ENCODE data around the gene TAF6. TPM values are rescaled to one million over a fixed set of nuclear protein-coding genes. Genes with fewer than 3 reads are reported as not detected.

TAF6 gene
- total and polyA plus RNA-seq, 2 experiments from 2014 or later = 56.3 to 141 TPM

DNA sequence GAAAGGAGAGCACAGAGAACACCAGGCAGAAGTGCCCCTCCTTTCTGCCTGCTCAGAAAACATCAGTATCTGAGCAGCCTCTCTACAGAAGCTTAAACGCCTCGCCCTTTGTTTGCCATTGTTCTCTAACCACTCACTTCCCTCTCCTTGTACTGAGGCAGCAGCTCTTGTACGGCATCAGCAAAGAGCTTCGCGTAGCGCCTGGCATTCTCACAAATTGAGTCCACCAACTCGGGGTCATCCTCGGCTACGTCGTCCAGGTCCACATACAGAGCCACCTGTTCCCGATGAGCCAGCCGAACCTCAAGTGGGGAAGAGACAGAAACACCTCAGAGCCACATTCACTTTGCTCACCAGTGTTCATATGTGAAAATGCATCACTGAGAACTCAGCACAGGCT lies 19.7 kb downstream of the TAF6 start:
- Histone ChIP-seq H3K4me1 (ENCODE audit: insufficient read depth) (peaks cover 13% of the 10 kb centered on the region), H3K27me3 (ENCODE audit: insufficient read depth) (no peaks in the 10 kb centered on the region), H4K20me1 (replicated peaks; ENCODE audit: insufficient read depth) (peaks cover 49% of the 10 kb centered on the region), H3K79me2 (replicated peaks; ENCODE audit: insufficient read depth) (peaks cover 60% of the 10 kb centered on the region), H3K4me3 (peak overlapping the region; percentile 100), H3K27ac (ENCODE audit: low read depth) (peak overlapping the region; percentile 100), H3F3A (replicated peaks; ENCODE audit: low read depth) (peaks cover 64% of the 10 kb centered on the region), H3K4me2 (peak overlapping the region; percentile 100), H3K9me2 (ENCODE audit: insufficient read depth) (no peaks in the 10 kb centered on the region), H2AFZ (no peak overlapping the region), H3K36me3 (ENCODE audit: insufficient read depth) (peaks cover 57% of the 10 kb centered on the region)
- no peak for ATAC-seq
- Mint-ChIP-seq H3K4me3 (peak overlapping the region; percentile 95), H3K27ac (peak overlapping the region; percentile 98), H3K36me3 (ENCODE audit: low read depth) (peaks cover 81% of the 10 kb centered on the region), H3K27me3 (ENCODE audit: insufficient read depth, low read depth, poor library complexity) (peaks cover 49% of the 10 kb centered on the region), H3K4me1 (peaks cover 41% of the 10 kb centered on the region), H3K9me3 (peaks cover 5% of the 10 kb centered on the region; the same call in 2 of the 3 replicates)
- TF ChIP-seq ZNF114 (CRISPR knock-in tag; IDR thresholded peaks at IDR 0.05) (no peak), STAT1 (IDR thresholded peaks at IDR 0.05; ENCODE audit: unreplicated experiment) (no peak), POLR2AphosphoS5 (IDR thresholded peaks at IDR 0.05; ENCODE audit: low read depth) (no peak), NANOG (IDR thresholded peaks at IDR 0.05; ENCODE audit: borderline replicate concordance) (no peak), EZH2 (IDR thresholded peaks at IDR 0.05; ENCODE audit: low read depth, unreplicated experiment) (no peak), ZNF331 (CRISPR knock-in tag; IDR thresholded peaks at IDR 0.05; ENCODE audit: low read depth) (no peak), CREB1 (CRISPR knock-in tag; IDR thresholded peaks at IDR 0.05; ENCODE audit: low read depth) (no peak), JUNB (IDR thresholded peaks at IDR 0.05; ENCODE audit: unreplicated experiment) (no peak), EZH2phosphoT487 (IDR thresholded peaks at IDR 0.05; ENCODE audit: unreplicated experiment) (no peak)
- TF ChIP-seq, protein P1, sequence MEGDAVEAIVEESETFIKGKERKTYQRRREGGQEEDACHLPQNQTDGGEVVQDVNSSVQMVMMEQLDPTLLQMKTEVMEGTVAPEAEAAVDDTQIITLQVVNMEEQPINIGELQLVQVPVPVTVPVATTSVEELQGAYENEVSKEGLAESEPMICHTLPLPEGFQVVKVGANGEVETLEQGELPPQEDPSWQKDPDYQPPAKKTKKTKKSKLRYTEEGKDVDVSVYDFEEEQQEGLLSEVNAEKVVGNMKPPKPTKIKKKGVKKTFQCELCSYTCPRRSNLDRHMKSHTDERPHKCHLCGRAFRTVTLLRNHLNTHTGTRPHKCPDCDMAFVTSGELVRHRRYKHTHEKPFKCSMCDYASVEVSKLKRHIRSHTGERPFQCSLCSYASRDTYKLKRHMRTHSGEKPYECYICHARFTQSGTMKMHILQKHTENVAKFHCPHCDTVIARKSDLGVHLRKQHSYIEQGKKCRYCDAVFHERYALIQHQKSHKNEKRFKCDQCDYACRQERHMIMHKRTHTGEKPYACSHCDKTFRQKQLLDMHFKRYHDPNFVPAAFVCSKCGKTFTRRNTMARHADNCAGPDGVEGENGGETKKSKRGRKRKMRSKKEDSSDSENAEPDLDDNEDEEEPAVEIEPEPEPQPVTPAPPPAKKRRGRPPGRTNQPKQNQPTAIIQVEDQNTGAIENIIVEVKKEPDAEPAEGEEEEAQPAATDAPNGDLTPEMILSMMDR (conservative IDR thresholded peaks at IDR 0.05; ENCODE audit: low read depth in 2 of 2) = no peak
- TF ChIP-seq, protein P2, sequence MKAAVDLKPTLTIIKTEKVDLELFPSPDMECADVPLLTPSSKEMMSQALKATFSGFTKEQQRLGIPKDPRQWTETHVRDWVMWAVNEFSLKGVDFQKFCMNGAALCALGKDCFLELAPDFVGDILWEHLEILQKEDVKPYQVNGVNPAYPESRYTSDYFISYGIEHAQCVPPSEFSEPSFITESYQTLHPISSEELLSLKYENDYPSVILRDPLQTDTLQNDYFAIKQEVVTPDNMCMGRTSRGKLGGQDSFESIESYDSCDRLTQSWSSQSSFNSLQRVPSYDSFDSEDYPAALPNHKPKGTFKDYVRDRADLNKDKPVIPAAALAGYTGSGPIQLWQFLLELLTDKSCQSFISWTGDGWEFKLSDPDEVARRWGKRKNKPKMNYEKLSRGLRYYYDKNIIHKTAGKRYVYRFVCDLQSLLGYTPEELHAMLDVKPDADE (IDR thresholded peaks at IDR 0.05) = no peak
- TF ChIP-seq, protein P3, sequence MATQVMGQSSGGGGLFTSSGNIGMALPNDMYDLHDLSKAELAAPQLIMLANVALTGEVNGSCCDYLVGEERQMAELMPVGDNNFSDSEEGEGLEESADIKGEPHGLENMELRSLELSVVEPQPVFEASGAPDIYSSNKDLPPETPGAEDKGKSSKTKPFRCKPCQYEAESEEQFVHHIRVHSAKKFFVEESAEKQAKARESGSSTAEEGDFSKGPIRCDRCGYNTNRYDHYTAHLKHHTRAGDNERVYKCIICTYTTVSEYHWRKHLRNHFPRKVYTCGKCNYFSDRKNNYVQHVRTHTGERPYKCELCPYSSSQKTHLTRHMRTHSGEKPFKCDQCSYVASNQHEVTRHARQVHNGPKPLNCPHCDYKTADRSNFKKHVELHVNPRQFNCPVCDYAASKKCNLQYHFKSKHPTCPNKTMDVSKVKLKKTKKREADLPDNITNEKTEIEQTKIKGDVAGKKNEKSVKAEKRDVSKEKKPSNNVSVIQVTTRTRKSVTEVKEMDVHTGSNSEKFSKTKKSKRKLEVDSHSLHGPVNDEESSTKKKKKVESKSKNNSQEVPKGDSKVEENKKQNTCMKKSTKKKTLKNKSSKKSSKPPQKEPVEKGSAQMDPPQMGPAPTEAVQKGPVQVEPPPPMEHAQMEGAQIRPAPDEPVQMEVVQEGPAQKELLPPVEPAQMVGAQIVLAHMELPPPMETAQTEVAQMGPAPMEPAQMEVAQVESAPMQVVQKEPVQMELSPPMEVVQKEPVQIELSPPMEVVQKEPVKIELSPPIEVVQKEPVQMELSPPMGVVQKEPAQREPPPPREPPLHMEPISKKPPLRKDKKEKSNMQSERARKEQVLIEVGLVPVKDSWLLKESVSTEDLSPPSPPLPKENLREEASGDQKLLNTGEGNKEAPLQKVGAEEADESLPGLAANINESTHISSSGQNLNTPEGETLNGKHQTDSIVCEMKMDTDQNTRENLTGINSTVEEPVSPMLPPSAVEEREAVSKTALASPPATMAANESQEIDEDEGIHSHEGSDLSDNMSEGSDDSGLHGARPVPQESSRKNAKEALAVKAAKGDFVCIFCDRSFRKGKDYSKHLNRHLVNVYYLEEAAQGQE (IDR thresholded peaks at IDR 0.05; ENCODE audit: unreplicated experiment) = no peak
- TF ChIP-seq, protein P4, sequence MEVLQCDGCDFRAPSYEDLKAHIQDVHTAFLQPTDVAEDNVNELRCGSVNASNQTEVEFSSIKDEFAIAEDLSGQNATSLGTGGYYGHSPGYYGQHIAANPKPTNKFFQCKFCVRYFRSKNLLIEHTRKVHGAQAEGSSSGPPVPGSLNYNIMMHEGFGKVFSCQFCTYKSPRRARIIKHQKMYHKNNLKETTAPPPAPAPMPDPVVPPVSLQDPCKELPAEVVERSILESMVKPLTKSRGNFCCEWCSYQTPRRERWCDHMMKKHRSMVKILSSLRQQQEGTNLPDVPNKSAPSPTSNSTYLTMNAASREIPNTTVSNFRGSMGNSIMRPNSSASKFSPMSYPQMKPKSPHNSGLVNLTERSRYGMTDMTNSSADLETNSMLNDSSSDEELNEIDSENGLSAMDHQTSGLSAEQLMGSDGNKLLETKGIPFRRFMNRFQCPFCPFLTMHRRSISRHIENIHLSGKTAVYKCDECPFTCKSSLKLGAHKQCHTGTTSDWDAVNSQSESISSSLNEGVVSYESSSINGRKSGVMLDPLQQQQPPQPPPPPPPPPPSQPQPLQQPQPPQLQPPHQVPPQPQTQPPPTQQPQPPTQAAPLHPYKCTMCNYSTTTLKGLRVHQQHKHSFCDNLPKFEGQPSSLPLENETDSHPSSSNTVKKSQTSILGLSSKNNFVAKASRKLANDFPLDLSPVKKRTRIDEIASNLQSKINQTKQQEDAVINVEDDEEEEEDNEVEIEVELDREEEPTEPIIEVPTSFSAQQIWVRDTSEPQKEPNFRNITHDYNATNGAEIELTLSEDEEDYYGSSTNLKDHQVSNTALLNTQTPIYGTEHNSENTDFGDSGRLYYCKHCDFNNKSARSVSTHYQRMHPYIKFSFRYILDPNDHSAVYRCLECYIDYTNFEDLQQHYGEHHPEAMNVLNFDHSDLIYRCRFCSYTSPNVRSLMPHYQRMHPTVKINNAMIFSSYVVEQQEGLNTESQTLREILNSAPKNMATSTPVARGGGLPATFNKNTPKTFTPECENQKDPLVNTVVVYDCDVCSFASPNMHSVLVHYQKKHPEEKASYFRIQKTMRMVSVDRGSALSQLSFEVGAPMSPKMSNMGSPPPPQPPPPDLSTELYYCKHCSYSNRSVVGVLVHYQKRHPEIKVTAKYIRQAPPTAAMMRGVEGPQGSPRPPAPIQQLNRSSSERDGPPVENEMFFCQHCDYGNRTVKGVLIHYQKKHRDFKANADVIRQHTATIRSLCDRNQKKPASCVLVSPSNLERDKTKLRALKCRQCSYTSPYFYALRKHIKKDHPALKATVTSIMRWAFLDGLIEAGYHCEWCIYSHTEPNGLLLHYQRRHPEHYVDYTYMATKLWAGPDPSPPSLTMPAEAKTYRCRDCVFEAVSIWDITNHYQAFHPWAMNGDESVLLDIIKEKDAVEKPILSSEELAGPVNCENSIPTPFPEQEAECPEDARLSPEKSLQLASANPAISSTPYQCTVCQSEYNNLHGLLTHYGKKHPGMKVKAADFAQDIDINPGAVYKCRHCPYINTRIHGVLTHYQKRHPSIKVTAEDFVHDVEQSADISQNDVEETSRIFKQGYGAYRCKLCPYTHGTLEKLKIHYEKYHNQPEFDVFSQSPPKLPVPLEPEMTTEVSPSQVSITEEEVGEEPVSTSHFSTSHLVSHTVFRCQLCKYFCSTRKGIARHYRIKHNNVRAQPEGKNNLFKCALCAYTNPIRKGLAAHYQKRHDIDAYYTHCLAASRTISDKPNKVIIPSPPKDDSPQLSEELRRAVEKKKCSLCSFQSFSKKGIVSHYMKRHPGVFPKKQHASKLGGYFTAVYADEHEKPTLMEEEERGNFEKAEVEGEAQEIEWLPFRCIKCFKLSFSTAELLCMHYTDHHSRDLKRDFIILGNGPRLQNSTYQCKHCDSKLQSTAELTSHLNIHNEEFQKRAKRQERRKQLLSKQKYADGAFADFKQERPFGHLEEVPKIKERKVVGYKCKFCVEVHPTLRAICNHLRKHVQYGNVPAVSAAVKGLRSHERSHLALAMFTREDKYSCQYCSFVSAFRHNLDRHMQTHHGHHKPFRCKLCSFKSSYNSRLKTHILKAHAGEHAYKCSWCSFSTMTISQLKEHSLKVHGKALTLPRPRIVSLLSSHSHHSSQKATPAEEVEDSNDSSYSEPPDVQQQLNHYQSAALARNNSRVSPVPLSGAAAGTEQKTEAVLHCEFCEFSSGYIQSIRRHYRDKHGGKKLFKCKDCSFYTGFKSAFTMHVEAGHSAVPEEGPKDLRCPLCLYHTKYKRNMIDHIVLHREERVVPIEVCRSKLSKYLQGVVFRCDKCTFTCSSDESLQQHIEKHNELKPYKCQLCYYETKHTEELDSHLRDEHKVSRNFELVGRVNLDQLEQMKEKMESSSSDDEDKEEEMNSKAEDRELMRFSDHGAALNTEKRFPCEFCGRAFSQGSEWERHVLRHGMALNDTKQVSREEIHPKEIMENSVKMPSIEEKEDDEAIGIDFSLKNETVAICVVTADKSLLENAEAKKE (CRISPR knock-in tag; IDR thresholded peaks at IDR 0.05) = no peak
- no peak for DNase-seq (ENCODE audit: low spot score)
